ENCODE results near the gene IPO4.

DNA sequence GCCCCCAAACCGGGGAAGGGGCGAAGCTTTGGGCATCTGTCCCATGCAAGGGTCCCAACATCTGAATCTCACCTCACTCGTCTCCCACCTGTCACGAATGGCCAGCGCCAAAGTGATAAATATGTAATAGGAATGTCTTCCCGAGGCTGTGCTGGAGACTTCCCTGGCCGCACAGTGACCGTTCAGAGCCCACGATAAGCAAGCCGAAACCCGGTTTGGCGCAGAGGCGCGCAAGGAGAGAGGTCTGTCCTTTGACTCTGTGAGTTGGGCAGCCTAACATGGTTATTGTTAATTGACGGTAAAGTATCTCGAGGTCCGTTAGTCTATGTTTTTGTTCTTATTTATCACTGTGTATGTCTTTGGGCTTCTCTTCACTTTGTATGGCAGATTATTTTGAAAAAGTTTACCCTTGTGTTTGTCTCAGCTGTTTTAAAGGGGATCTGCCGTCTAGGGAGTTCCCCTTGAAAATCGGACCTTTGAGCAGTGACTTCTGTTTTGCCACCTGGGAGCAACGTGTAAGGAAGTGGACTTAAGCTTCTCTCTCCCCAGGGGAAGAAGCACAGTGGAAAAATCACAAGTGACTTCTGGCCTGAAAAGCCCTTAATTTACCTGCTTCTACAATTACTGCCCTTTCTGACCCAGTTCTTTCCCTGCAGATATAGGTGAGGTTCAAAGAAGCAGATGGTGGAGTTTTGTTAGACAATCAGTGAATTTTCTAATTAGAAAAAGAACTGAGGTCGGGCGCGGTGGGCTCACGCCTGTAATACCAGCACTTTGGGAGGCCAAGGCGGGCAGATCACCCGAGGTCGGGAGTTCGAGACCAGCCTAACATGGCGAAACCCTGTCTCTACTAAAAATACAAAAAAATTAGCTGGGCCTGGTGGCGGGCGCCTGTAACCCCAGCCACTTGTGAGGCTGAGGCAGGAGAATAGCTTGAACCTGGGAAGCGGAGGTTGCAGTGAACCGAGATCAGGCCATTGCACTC lies 7.7 kb upstream of the IPO4 start:
- TF ChIP-seq, protein P1, sequence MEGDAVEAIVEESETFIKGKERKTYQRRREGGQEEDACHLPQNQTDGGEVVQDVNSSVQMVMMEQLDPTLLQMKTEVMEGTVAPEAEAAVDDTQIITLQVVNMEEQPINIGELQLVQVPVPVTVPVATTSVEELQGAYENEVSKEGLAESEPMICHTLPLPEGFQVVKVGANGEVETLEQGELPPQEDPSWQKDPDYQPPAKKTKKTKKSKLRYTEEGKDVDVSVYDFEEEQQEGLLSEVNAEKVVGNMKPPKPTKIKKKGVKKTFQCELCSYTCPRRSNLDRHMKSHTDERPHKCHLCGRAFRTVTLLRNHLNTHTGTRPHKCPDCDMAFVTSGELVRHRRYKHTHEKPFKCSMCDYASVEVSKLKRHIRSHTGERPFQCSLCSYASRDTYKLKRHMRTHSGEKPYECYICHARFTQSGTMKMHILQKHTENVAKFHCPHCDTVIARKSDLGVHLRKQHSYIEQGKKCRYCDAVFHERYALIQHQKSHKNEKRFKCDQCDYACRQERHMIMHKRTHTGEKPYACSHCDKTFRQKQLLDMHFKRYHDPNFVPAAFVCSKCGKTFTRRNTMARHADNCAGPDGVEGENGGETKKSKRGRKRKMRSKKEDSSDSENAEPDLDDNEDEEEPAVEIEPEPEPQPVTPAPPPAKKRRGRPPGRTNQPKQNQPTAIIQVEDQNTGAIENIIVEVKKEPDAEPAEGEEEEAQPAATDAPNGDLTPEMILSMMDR (IDR thresholded peaks at IDR 0.05), result no peak
- no peak for TF ChIP-seq POLR2A (IDR thresholded peaks at IDR 0.05)
- TF ChIP-seq EP300 (IDR thresholded peaks at IDR 0.05), result no peak

All from ovary (tissue), 3 donors.